RWPE2 (cell line): ENCODE data around the gene MGLL.

Source experiments
- ATAC-seq: fragments of 200-7000 bp; cut with Tn5 transposase; 3 replicates; pipeline ENCODE4 v1.9.1; 2021; ENCODE audit warnings: low read depth
- DNase-seq: peaks from one replicate; pipeline ENCODE4 v3.0.0-alpha.2; 2020; ENCODE audit warnings: low spot score
- H3K27ac ChIP-seq: fragments of 450-650 bp; 2 replicates; pipeline ENCODE4 v1.5.1; 2017; ENCODE audit warnings: mild to moderate bottlenecking; ENCODE audit not compliant: poor library complexity, severe bottlenecking
- H3K27me3 ChIP-seq: fragments of 250-450 bp; sonication (Bioruptor Pico); 2 replicates; pipeline ENCODE4 v1.5.1; 2021; ENCODE audit warnings: mild to moderate bottlenecking, moderate library complexity; ENCODE audit not compliant: insufficient read depth, poor library complexity, severe bottlenecking
- H3K36me3 ChIP-seq: fragments of 250-450 bp; sonication (Bioruptor Pico); 2 replicates; pipeline ENCODE4 v1.5.1; 2020; ENCODE audit warnings: low read depth, mild to moderate bottlenecking, moderate library complexity
- H3K4me1 ChIP-seq: fragments of 250-450 bp; sonication (Bioruptor Pico); 2 replicates; pipeline ENCODE4 v1.5.1; 2021; ENCODE audit warnings: mild to moderate bottlenecking, moderate library complexity; ENCODE audit not compliant: insufficient read depth, poor library complexity, severe bottlenecking
- H3K4me3 ChIP-seq: fragments of 250-450 bp; sonication (Bioruptor Pico); 2 replicates; pipeline ENCODE4 v1.5.1; 2021; ENCODE audit warnings: mild to moderate bottlenecking, moderate library complexity; ENCODE audit not compliant: severe bottlenecking
- H3K9me3 ChIP-seq: fragments of 250-450 bp; sonication (Bioruptor Pico); 2 replicates; pipeline ENCODE4 v1.5.1; 2021; ENCODE audit warnings: mild to moderate bottlenecking, moderate library complexity; ENCODE audit not compliant: severe bottlenecking
- CTCF ChIP-seq: fragments of 450-650 bp; IDR thresholded peaks from one replicate; pipeline ENCODE4 v1.5.1; 2017; ENCODE audit warnings: mild to moderate bottlenecking, moderate library complexity; ENCODE audit not compliant: poor library complexity, severe bottlenecking

The MGLL gene

GRCh38 chr3:127711896-127712295 is 110.4 kb downstream of the MGLL start:
- DNase-seq = peak; percentile 29
- no peak overlapping the region for H3K4me3 ChIP-seq
- no peak for TF ChIP-seq CTCF
- no peak for ATAC-seq
- peaks cover 2% of the 10 kb centered on the region for H3K4me1 ChIP-seq
- no peaks in the 10 kb centered on the region for H3K27me3 ChIP-seq
- H3K9me3 ChIP-seq = no peaks in the 10 kb centered on the region
- H3K36me3 ChIP-seq = no peaks in the 10 kb centered on the region
- no peak overlapping the region for H3K27ac ChIP-seq

GRCh38 chr3:127711021-127711695 is 111.2 kb downstream of the MGLL start:
- ATAC-seq (no peak), DNase-seq (no peak)
- H3K27me3 ChIP-seq = no peaks in the 10 kb centered on the region
- no peak for TF ChIP-seq CTCF
- peaks cover 2% of the 10 kb centered on the region for H3K4me1 ChIP-seq
- H3K27ac ChIP-seq = no peak overlapping the region
- H3K4me3 ChIP-seq = no peak overlapping the region
- no peaks in the 10 kb centered on the region for H3K36me3 ChIP-seq
- no peaks in the 10 kb centered on the region for H3K9me3 ChIP-seq

- no peaks in the 10 kb centered on the region for H3K9me3 ChIP-seq
- TF ChIP-seq CTCF = no peak
- DNase-seq = peak; percentile 29
- no peaks in the 10 kb centered on the region for H3K36me3 ChIP-seq
- ATAC-seq = peak; percentile 69; the same call in 2 of the 3 replicates
- H3K27me3 ChIP-seq = no peaks in the 10 kb centered on the region
- H3K27ac ChIP-seq = no peak overlapping the region
- H3K4me1 ChIP-seq = peaks cover 2% of the 10 kb centered on the region
- H3K4me3 ChIP-seq = no peak overlapping the region
Observed at GRCh38 chr3:127710155-127710941, 112.0 kb downstream of the MGLL start.

GRCh38 chr3:127709320-127710060 is 112.8 kb downstream of the MGLL start:
- no peaks in the 10 kb centered on the region for H3K9me3 ChIP-seq
- H3K27me3 ChIP-seq = no peaks in the 10 kb centered on the region
- DNase-seq = no peak
- no peak for ATAC-seq
- TF ChIP-seq CTCF = no peak
- no peaks in the 10 kb centered on the region for H3K36me3 ChIP-seq
- no peak overlapping the region for H3K4me3 ChIP-seq
- peaks cover 2% of the 10 kb centered on the region for H3K4me1 ChIP-seq
- H3K27ac ChIP-seq = no peak overlapping the region
